HEK293T (cell line): ENCODE results near the gene IGF2BP3.

ENCODE experiments used
- ARNT ChIP-seq: fragments of 450-650 bp; IDR thresholded peaks from 2 replicates; pipeline ENCODE4 v1.6.1; 2017; ENCODE audit warnings: mild to moderate bottlenecking
- CTBP1 ChIP-seq: fragments of 450-650 bp; IDR thresholded peaks from 2 replicates; pipeline ENCODE4 v1.6.1; 2016; ENCODE audit warnings: borderline replicate concordance
- FOXK2 ChIP-seq: fragments of 450-650 bp; IDR thresholded peaks from 2 replicates; pipeline ENCODE4 v1.6.1; 2016; ENCODE audit warnings: mild to moderate bottlenecking
- FOXM1 ChIP-seq: fragments of 450-650 bp; IDR thresholded peaks from 2 replicates; pipeline ENCODE4 v1.6.1; 2017; ENCODE audit warnings: mild to moderate bottlenecking, borderline replicate concordance
- HDGF ChIP-seq: fragments of 450-650 bp; IDR thresholded peaks from 2 replicates; pipeline ENCODE4 v1.6.1; 2017; ENCODE audit warnings: antibody characterized with exemption, borderline replicate concordance
- PKNOX1 ChIP-seq: fragments of 450-650 bp; IDR thresholded peaks from 2 replicates; pipeline ENCODE4 v1.6.1; 2016

- TF ChIP-seq FOXK2 (no peak), FOXM1 (no peak), PKNOX1 (no peak), HDGF (no peak), CTBP1 (no peak), ARNT (no peak)
These were observed 76.7 kb downstream of the IGF2BP3 start for GRCh38 chr7:23393636-23394035.
